ENCODE data around the gene CACNG8.

GRCh38 chr19:54023191-54023590, 60.5 kb downstream of the CACNG8 start:
- TF ChIP-seq POLR2AphosphoS5 (IDR thresholded peaks at IDR 0.05; ENCODE audit: low read depth, low read length) (no peak), REST (IDR thresholded peaks at IDR 0.05; ENCODE audit: insufficient read depth in 1 of 2, low read depth in 2 of 2, low read length in 2 of 2) (no peak), TAF1 (IDR thresholded peaks at IDR 0.05; ENCODE audit: borderline replicate concordance, insufficient read depth, low read length) (no peak)
